Bone marrow (tissue), 2 donors: ENCODE data around the gene KIF9.
"Not testable (repeated sequence)": the region's sequence is repeated elsewhere in the genome, so short reads cannot be mapped to it uniquely, and the experiment has no call there.

Experiments used
- DNase-seq, 2 donors: peaks; one replicate each; lab custom pipeline; 2025; lab: John Stamatoyannopoulos, UW

The KIF9 gene

GRCh38 chr3:47282424-47283192 is at the start of gene KIF9, which contains the start of gene KLHL18:
TSS of gene KIF9 (minus strand) at chr3:47282799. CDS start at chr3:47277374, 5,425 bp downstream.
TSS of gene KLHL18 (plus strand) at chr3:47282944. CDS start at chr3:47282966, 22 bp downstream.
- DNase-seq, result peak; percentile 90 to 96

GRCh38 chr3:47324278-47324865 is 41.8 kb upstream of the KIF9 start:
- DNase-seq, result peak in 1 of 2 donors; percentile 66

DNA sequence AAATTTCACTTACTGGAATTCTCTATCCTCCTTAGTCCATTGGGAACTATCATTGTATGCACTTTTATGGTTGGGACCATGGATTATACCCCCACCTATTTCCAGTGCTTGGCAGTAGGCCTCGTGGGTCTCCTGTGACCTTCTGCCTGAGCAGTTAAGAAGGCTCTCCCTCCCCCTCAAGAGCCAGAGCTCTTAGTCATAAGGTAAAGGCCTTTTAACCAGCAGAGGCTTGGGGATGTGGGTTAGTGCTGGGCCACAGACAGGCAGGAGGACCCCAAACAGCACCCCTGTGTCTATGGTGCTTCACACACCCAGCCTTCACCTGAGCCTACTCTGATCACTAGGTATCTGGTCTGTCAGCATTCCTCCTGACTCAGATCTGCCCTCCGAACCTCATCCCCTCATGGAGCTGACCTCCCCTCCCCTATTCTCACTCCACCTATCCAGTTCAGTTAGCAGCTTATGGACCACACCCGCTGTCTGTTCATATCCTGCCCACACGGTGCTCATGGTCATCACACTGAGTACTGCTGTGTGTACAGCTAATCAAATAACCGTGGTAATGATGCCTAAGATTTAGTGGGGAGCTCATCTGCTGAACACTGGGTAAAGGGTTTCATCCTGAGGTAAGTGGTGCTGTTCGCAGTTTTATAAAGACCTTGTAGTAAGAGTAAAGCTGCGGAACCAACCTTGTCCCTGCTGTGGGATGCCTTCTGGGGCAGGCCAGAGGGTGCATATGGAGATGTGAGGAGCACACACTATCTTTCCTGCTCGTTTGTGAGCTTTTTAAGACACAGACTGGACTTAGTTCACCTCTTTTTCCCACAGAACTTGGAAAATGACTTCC is 41.1 kb upstream of the KIF9 start:
- no peak for DNase-seq

DNA sequence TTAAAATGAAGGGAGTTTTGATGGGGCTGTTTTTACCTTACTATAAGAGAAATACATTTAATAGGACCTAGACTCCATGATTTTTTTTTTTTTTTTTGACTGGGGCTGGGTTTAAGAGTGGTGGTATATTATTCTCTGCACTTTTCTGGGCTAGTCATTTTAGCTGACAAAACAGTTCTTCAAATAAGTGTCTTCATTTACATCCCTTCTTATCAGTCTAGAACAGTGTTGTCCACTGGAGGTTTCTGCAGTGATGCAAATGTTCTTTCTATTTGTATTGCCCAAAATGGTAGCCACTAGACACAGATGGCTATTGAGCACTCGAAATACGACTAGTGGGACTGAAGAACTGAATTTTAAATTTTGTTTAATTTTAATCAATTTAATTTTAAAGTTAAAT is 37.4 kb upstream of the KIF9 start:
- DNase-seq, result no peak

- DNase-seq, result no peak
Measured at GRCh38 chr3:47318916-47319315, 36.3 kb upstream of the KIF9 start.

- not testable (repeated sequence) for DNase-seq
Measured at GRCh38 chr3:47316151-47316550, 33.6 kb upstream of the KIF9 start.

GRCh38 chr3:47315069-47315647 is 32.6 kb upstream of the KIF9 start:
- DNase-seq, result no peak

GRCh38 chr3:47314056-47314764 is 31.6 kb upstream of the KIF9 start:
- no peak for DNase-seq

DNA sequence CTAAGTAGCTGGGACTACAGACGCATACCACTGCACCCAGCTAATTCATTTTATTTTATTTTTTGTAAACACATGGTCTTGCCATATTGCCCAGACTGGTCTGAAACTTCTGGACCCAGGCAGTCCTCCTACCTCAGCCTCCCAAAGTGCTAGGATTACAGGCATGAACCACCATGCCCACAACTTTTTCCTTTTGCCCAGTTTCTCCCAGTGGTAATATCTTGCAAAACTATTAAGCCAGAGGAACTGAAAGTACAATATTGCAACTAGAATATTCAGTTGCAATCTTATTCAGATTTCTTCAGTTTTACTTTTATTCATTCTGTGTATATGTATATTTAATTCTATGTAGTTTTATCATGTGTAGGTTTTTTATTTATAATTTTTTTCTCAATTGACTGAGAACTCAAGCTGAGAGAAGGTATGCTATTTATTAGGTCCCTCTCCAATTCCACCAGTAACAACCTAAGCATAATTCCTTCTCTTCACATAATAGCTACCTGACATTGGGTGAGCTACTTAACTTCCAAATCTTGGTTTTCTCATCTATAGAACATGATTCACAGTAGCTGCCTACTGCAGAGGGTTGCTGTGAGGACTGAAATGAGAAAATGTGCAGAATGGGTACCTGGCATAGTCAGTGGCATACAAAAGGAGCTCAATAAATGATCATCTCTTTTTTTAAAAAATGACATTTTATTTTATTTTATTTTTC is 30.9 kb upstream of the KIF9 start:
- DNase-seq, result no peak

- no peak for DNase-seq
Measured at GRCh38 chr3:47310391-47310790, 27.8 kb upstream of the KIF9 start.

- DNase-seq, result not testable (repeated sequence)
Measured at GRCh38 chr3:47309231-47309630, 26.6 kb upstream of the KIF9 start.

DNA sequence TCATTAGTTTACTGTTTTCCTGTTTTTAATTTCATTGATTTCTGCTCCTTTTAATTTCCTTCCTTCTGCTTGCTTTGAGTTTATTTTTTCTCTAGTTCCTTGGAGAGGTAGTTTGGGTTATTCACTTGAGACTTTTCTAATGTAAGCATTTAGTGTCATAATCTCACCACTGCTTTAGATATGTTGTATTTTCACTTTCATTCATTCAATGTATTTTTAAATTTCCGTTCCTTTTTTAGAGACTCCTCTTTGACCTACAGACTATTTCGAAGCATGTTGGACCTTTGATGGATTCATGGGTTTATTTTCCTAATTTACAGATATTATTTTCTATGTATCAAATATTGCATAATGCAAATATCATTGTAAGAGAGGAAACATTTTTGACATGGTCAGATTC is 23.4 kb upstream of the KIF9 start:
- no peak for DNase-seq

DNA sequence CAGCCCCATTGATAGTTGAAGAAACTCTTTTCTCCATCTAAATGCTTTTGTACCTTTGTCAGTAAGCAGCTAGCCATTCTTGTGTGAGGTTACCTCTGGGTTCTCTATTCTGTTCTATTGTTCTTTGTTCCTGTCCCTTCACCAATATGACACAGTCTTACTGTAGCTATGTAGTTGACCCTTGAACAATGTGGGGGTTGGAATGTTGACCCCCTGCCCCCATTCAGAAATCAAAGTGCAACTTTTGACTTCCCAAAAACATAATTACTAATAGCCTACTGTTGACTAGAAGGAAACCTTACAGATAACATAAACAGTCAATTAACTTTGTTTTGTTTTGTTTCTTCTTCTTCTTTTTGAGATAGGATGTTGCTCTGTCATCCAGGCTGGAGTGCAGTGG is 18.9 kb upstream of the KIF9 start:
- no peak for DNase-seq

- no peak for DNase-seq
Measured at GRCh38 chr3:47299381-47300318, 17.1 kb upstream of the KIF9 start.

- DNase-seq, result no peak
Measured at GRCh38 chr3:47298439-47298838, 15.8 kb upstream of the KIF9 start.

- DNase-seq, result no peak
Measured at GRCh38 chr3:47296562-47297302, 14.1 kb upstream of the KIF9 start.

DNA sequence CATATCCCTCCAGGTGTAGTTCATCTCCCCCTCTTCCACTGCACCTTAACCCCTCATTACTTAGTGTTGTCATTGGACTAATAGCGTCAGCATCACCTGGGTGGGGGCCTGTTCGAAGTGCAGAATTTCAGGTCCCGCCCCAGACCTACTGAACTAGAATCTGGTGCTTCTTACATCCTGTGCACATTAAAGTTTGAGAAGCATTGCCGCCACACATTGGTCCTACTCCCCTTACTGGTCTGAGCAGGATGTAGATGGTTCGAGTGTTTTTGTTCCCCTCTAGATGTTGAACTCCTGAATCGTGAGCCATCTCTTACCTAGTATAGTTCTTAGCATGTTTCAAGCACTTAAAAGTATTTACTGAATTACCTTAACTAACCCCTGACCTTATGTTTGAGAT is 13.4 kb upstream of the KIF9 start:
- no peak for DNase-seq

DNA sequence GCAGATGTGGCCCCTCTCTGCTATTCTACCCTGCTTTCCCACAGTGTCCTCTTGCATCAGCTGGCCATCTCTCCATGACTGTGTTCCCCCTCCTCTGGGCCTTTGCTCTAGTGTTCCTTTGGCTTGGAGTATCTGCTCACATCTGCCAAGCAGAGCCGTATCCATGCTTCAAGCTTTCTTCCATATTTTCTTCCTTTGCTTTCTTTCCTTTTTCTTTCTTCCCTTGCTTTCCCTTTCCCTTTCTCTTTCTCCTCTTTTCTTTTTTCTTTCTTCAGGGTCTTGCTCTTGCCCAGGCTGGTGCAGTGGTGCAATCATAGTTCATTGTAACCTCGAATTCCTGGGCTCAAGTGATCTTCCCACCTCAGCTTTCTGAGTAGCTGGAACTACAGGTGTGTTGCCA is 12.7 kb upstream of the KIF9 start:
- no peak for DNase-seq

- no peak for DNase-seq
Measured at GRCh38 chr3:47294392-47294791, 11.8 kb upstream of the KIF9 start.
